ENCODE measurements around the gene SLC35B2.
A peak's percentile ranks its signal among the peaks of the same experiment; 100 is the strongest.

SLC35B2 gene

GRCh38 chr6:44285552-44286284, 28.4 kb upstream of the SLC35B2 start:
- no peak for DNase-seq

- no peak for DNase-seq
These were observed 27.5 kb upstream of the SLC35B2 start for GRCh38 chr6:44284867-44285266.

- peak; percentile 48 for DNase-seq
These were observed 26.8 kb upstream of the SLC35B2 start for GRCh38 chr6:44284121-44284520.

GRCh38 chr6:44278774-44279697, 21.7 kb upstream of the SLC35B2 start:
- no peak for DNase-seq

GRCh38 chr6:44278315-44278714, 21.0 kb upstream of the SLC35B2 start:
- DNase-seq, result peak; percentile 16

- no peak for DNase-seq
These were observed 20.4 kb upstream of the SLC35B2 start for GRCh38 chr6:44277763-44278162.

GRCh38 chr6:44276667-44277640, 19.6 kb upstream of the SLC35B2 start:
- DNase-seq, result no peak

- no peak for DNase-seq
These were observed 18.7 kb upstream of the SLC35B2 start for GRCh38 chr6:44275749-44276648.

GRCh38 chr6:44275271-44275748, 18.0 kb upstream of the SLC35B2 start:
- DNase-seq, result no peak

- DNase-seq, result no peak
These were observed 16.3 kb upstream of the SLC35B2 start for GRCh38 chr6:44273617-44274016.

GRCh38 chr6:44272999-44273566, 15.8 kb upstream of the SLC35B2 start:
- no peak for DNase-seq

GRCh38 chr6:44272529-44272928, 15.2 kb upstream of the SLC35B2 start:
- no peak for DNase-seq

GRCh38 chr6:44271914-44272313, 14.6 kb upstream of the SLC35B2 start:
- DNase-seq, result no peak

GRCh38 chr6:44271406-44271723, 14.0 kb upstream of the SLC35B2 start:
- no peak for DNase-seq

GRCh38 chr6:44270526-44271405, 13.4 kb upstream of the SLC35B2 start:
- peak; percentile 67 for DNase-seq

- DNase-seq, result peak; percentile 66
These were observed 12.7 kb upstream of the SLC35B2 start, which contains the start of gene TMEM151B for GRCh38 chr6:44269921-44270525. TMEM151B (plus strand) TSS chr6:44270450; CDS start chr6:44270743, 293 bp downstream.

GRCh38 chr6:44269178-44269920, 12.0 kb upstream of the SLC35B2 start:
- DNase-seq, result peak; percentile 41

GRCh38 chr6:44268095-44268628, 10.8 kb upstream of the SLC35B2 start:
- peak; percentile 81 for DNase-seq

GRCh38 chr6:44267252-44267651, 9.9 kb upstream of the SLC35B2 start:
- DNase-seq, result no peak

All from NCI-H69 (cell line).